ENCODE results near the gene NFATC4. TPM values are rescaled to one million over a fixed set of nuclear protein-coding genes. Genes with fewer than 3 reads are reported as not detected.
"Not testable (repeated sequence)": the region's sequence is repeated elsewhere in the genome, so short reads cannot be mapped to it uniquely, and the experiment has no call there.

The NFATC4 gene
- 10 to 100 TPM; 20.9 to 25.6 TPM for polyA plus RNA-seq

GRCh38 chr14:24367514-24368211 is at the start of gene NFATC4:
Gene NFATC4 (plus strand): TSS chr14:24368184. CDS start chr14:24368341, 157 bp downstream.
- WGBS, 2 donors, result 4 to 8% methylated on average over 21 of the region's 21 CpGs
- peaks cover 0 to 13% of the 10 kb centered on the region in 2 donors for H3K4me1 ChIP-seq (ENCODE audit: control insufficient read depth in 2 of 2, insufficient read depth in 2 of 2, low read length in 1 of 2)
- peak within 1 kb of the TSS; percentile 92 for H3K27ac ChIP-seq (ENCODE audit: low read depth in 2 of 2, low read length in 1 of 2)
- H3K36me3 ChIP-seq (ENCODE audit: control insufficient read depth in 2 of 2, insufficient read depth in 2 of 2, low read length in 1 of 2), result no peaks in the 10 kb centered on the region
- H3K9me3 ChIP-seq (ENCODE audit: control insufficient read depth in 2 of 2, insufficient read depth in 1 of 2, low read depth in 1 of 2, low read length in 1 of 2), result no peaks in the 10 kb centered on the region
- peaks cover 0 to 2% of the 10 kb centered on the region in 2 donors for H3K27me3 ChIP-seq (ENCODE audit: control insufficient read depth in 1 of 2, insufficient read depth in 2 of 2, low read length in 2 of 2)
- H3K4me3 ChIP-seq (ENCODE audit: low read depth in 1 of 2, low read length in 2 of 2), result peak within 1 kb of the TSS; percentile 52 to 53

GRCh38 chr14:24321212-24321975 is 46.6 kb upstream of the NFATC4 start:
- Histone ChIP-seq H3K27ac (ENCODE audit: low read depth in 2 of 2, low read length in 1 of 2) (no peak overlapping the region), H3K4me1 (ENCODE audit: control insufficient read depth in 2 of 2, insufficient read depth in 2 of 2, low read length in 1 of 2) (peaks cover 4 to 9% of the 10 kb centered on the region in 2 donors), H3K4me3 (ENCODE audit: low read depth in 1 of 2, low read length in 2 of 2) (no peak overlapping the region), H3K9me3 (ENCODE audit: control insufficient read depth in 2 of 2, insufficient read depth in 1 of 2, low read depth in 1 of 2, low read length in 1 of 2) (no peaks in the 10 kb centered on the region), H3K36me3 (ENCODE audit: control insufficient read depth in 2 of 2, insufficient read depth in 2 of 2, low read length in 1 of 2) (no peaks in the 10 kb centered on the region), H3K27me3 (ENCODE audit: control insufficient read depth in 1 of 2, insufficient read depth in 2 of 2, low read length in 2 of 2) (no peaks in the 10 kb centered on the region)
- 86 to 89% methylated on average over 14 of the region's 14 CpGs for WGBS, 2 donors

GRCh38 chr14:24322672-24323071 is 45.3 kb upstream of the NFATC4 start:
- Histone ChIP-seq H3K9me3 (ENCODE audit: control insufficient read depth in 2 of 2, insufficient read depth in 1 of 2, low read depth in 1 of 2, low read length in 1 of 2) (no peaks in the 10 kb centered on the region), H3K27me3 (ENCODE audit: control insufficient read depth in 1 of 2, insufficient read depth in 2 of 2, low read length in 2 of 2) (no peaks in the 10 kb centered on the region), H3K36me3 (ENCODE audit: control insufficient read depth in 2 of 2, insufficient read depth in 2 of 2, low read length in 1 of 2) (no peaks in the 10 kb centered on the region), H3K4me1 (ENCODE audit: control insufficient read depth in 2 of 2, insufficient read depth in 2 of 2, low read length in 1 of 2) (peaks cover 0 to 4% of the 10 kb centered on the region in 2 donors), H3K4me3 (ENCODE audit: low read depth in 1 of 2, low read length in 2 of 2) (no peak overlapping the region), H3K27ac (ENCODE audit: low read depth in 2 of 2, low read length in 1 of 2) (no peak overlapping the region)
- 74 to 79% methylated on average over 10 of the region's 10 CpGs for WGBS, 2 donors

GRCh38 chr14:24323341-24323740 is 44.6 kb upstream of the NFATC4 start:
- WGBS, 2 donors, result 54 to 66% methylated on average over 3 of the region's 3 CpGs
- Histone ChIP-seq H3K4me1 (ENCODE audit: control insufficient read depth in 2 of 2, insufficient read depth in 2 of 2, low read length in 1 of 2) (peaks cover 0 to 4% of the 10 kb centered on the region in 2 donors), H3K4me3 (ENCODE audit: low read depth in 1 of 2, low read length in 2 of 2) (no peak overlapping the region), H3K9me3 (ENCODE audit: control insufficient read depth in 2 of 2, insufficient read depth in 1 of 2, low read depth in 1 of 2, low read length in 1 of 2) (no peaks in the 10 kb centered on the region), H3K27ac (ENCODE audit: low read depth in 2 of 2, low read length in 1 of 2) (no peak overlapping the region), H3K27me3 (ENCODE audit: control insufficient read depth in 1 of 2, insufficient read depth in 2 of 2, low read length in 2 of 2) (no peaks in the 10 kb centered on the region), H3K36me3 (ENCODE audit: control insufficient read depth in 2 of 2, insufficient read depth in 2 of 2, low read length in 1 of 2) (no peaks in the 10 kb centered on the region)

- 74 to 81% methylated on average over 6 of the region's 6 CpGs for WGBS, 2 donors
- Histone ChIP-seq H3K4me3 (ENCODE audit: low read depth in 1 of 2, low read length in 2 of 2) (no peak overlapping the region), H3K27ac (ENCODE audit: low read depth in 2 of 2, low read length in 1 of 2) (no peak overlapping the region), H3K4me1 (ENCODE audit: control insufficient read depth in 2 of 2, insufficient read depth in 2 of 2, low read length in 1 of 2) (peaks cover 0 to 4% of the 10 kb centered on the region in 2 donors), H3K27me3 (ENCODE audit: control insufficient read depth in 1 of 2, insufficient read depth in 2 of 2, low read length in 2 of 2) (no peaks in the 10 kb centered on the region), H3K9me3 (ENCODE audit: control insufficient read depth in 2 of 2, insufficient read depth in 1 of 2, low read depth in 1 of 2, low read length in 1 of 2) (no peaks in the 10 kb centered on the region), H3K36me3 (ENCODE audit: control insufficient read depth in 2 of 2, insufficient read depth in 2 of 2, low read length in 1 of 2) (no peaks in the 10 kb centered on the region)
These were observed 44.0 kb upstream of the NFATC4 start for GRCh38 chr14:24324024-24324423.

GRCh38 chr14:24325041-24325530 is 42.9 kb upstream of the NFATC4 start:
- WGBS, 2 donors, result 73 to 81% methylated on average over 5 of the region's 5 CpGs
- no peak overlapping the region for H3K27ac ChIP-seq (ENCODE audit: low read depth in 2 of 2, low read length in 1 of 2)
- no peak overlapping the region for H3K4me3 ChIP-seq (ENCODE audit: low read depth in 1 of 2, low read length in 2 of 2)
- no peaks in the 10 kb centered on the region for H3K27me3 ChIP-seq (ENCODE audit: control insufficient read depth in 1 of 2, insufficient read depth in 2 of 2, low read length in 2 of 2)
- H3K4me1 ChIP-seq (ENCODE audit: control insufficient read depth in 2 of 2, insufficient read depth in 2 of 2, low read length in 1 of 2), result peaks cover 0 to 4% of the 10 kb centered on the region in 2 donors
- H3K36me3 ChIP-seq (ENCODE audit: control insufficient read depth in 2 of 2, insufficient read depth in 2 of 2, low read length in 1 of 2), result no peaks in the 10 kb centered on the region
- H3K9me3 ChIP-seq (ENCODE audit: control insufficient read depth in 2 of 2, insufficient read depth in 1 of 2, low read depth in 1 of 2, low read length in 1 of 2), result no peaks in the 10 kb centered on the region

- 80 to 85% methylated on average over 9 of the region's 9 CpGs for WGBS, 2 donors
- Histone ChIP-seq H3K36me3 (ENCODE audit: control insufficient read depth in 2 of 2, insufficient read depth in 2 of 2, low read length in 1 of 2) (no peaks in the 10 kb centered on the region), H3K9me3 (ENCODE audit: control insufficient read depth in 2 of 2, insufficient read depth in 1 of 2, low read depth in 1 of 2, low read length in 1 of 2) (no peaks in the 10 kb centered on the region)
These were observed 42.0 kb upstream of the NFATC4 start for GRCh38 chr14:24325963-24326362.

GRCh38 chr14:24327303-24327702 is 40.7 kb upstream of the NFATC4 start:
- Histone ChIP-seq H3K4me3 (ENCODE audit: low read depth in 1 of 2, low read length in 2 of 2) (no peak overlapping the region), H3K27ac (ENCODE audit: low read depth in 2 of 2, low read length in 1 of 2) (peak overlapping the region in 1 of 2 donors; percentile 7), H3K9me3 (ENCODE audit: control insufficient read depth in 2 of 2, insufficient read depth in 1 of 2, low read depth in 1 of 2, low read length in 1 of 2) (no peaks in the 10 kb centered on the region), H3K36me3 (ENCODE audit: control insufficient read depth in 2 of 2, insufficient read depth in 2 of 2, low read length in 1 of 2) (no peaks in the 10 kb centered on the region), H3K27me3 (ENCODE audit: control insufficient read depth in 1 of 2, insufficient read depth in 2 of 2, low read length in 2 of 2) (no peaks in the 10 kb centered on the region), H3K4me1 (ENCODE audit: control insufficient read depth in 2 of 2, insufficient read depth in 2 of 2, low read length in 1 of 2) (peaks cover 0 to 9% of the 10 kb centered on the region in 2 donors)
- WGBS, 2 donors, result 84 to 87% methylated on average over 2 of the region's 2 CpGs

More at GRCh38 chr14:24325963-24326362, 42.0 kb upstream of the NFATC4 start:
- Histone ChIP-seq H3K27ac (ENCODE audit: low read depth in 2 of 2, low read length in 1 of 2) (no peak overlapping the region), H3K27me3 (ENCODE audit: control insufficient read depth in 1 of 2, insufficient read depth in 2 of 2, low read length in 2 of 2) (no peaks in the 10 kb centered on the region), H3K4me1 (ENCODE audit: control insufficient read depth in 2 of 2, insufficient read depth in 2 of 2, low read length in 1 of 2) (peaks cover 0 to 4% of the 10 kb centered on the region in 2 donors), H3K4me3 (ENCODE audit: low read depth in 1 of 2, low read length in 2 of 2) (no peak overlapping the region)

GRCh38 chr14:24327914-24328313 is 40.1 kb upstream of the NFATC4 start:
- H3K36me3 ChIP-seq (ENCODE audit: control insufficient read depth in 2 of 2, insufficient read depth in 2 of 2, low read length in 1 of 2); H3K4me3 ChIP-seq (ENCODE audit: low read depth in 1 of 2, low read length in 2 of 2); H3K27me3 ChIP-seq (ENCODE audit: control insufficient read depth in 1 of 2, insufficient read depth in 2 of 2, low read length in 2 of 2); H3K27ac ChIP-seq (ENCODE audit: low read depth in 2 of 2, low read length in 1 of 2); H3K9me3 ChIP-seq (ENCODE audit: control insufficient read depth in 2 of 2, insufficient read depth in 1 of 2, low read depth in 1 of 2, low read length in 1 of 2): not testable (repeated sequence)
- WGBS, 2 donors, result 5 to 9% methylated on average over 8 to 9 of the region's 9 CpGs
- peaks cover 0 to 13% of the 10 kb centered on the region in 2 donors for H3K4me1 ChIP-seq (ENCODE audit: control insufficient read depth in 2 of 2, insufficient read depth in 2 of 2, low read length in 1 of 2)

Data from esophagus (tissue), 2 donors.